Loucy (cell line): ENCODE data around the gene CTNNA2.

Experiments
- EZH2phosphoT487 ChIP-seq: fragments of 200-600 bp; IDR thresholded peaks from 2 replicates; pipeline ENCODE4 v1.6.1; 2018; ENCODE audit warnings: antibody characterized with exemption, mild to moderate bottlenecking, moderate library complexity, borderline replicate concordance
- TF ChIP-seq, protein P1 (sequence below): fragments of 200-600 bp; sonication (generic); conservative IDR thresholded peaks from 2 replicates; pipeline ENCODE4 v1.5.1; 2014; ENCODE audit warnings: mild to moderate bottlenecking, antibody characterized with exemption, low read length

DNA sequence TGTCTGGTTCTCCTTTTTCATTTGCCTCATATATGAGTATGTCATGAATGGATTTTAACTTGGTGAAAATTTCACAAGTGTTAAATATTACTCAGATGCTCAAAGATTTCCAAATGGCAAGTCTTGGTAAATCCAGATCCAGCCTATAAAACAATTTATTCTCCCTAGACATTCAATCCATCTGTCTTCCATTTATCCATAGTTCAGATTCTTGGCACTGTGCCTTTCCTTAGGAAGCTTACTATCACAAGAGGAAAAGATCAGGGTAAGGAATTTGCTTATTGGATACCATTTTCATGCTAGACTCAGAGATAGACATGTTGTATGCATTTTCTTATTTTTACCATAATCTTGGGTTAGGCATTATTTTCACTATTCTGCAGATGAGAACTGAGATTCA, 864.2 kb downstream of the CTNNA2 start:
- TF ChIP-seq, protein P1, sequence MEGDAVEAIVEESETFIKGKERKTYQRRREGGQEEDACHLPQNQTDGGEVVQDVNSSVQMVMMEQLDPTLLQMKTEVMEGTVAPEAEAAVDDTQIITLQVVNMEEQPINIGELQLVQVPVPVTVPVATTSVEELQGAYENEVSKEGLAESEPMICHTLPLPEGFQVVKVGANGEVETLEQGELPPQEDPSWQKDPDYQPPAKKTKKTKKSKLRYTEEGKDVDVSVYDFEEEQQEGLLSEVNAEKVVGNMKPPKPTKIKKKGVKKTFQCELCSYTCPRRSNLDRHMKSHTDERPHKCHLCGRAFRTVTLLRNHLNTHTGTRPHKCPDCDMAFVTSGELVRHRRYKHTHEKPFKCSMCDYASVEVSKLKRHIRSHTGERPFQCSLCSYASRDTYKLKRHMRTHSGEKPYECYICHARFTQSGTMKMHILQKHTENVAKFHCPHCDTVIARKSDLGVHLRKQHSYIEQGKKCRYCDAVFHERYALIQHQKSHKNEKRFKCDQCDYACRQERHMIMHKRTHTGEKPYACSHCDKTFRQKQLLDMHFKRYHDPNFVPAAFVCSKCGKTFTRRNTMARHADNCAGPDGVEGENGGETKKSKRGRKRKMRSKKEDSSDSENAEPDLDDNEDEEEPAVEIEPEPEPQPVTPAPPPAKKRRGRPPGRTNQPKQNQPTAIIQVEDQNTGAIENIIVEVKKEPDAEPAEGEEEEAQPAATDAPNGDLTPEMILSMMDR: no peak
- no peak for TF ChIP-seq EZH2phosphoT487
